Transverse colon (tissue), 4 donors: Measurements from ENCODE around the gene NR1D2. TPM values are rescaled to one million over a fixed set of nuclear protein-coding genes. Genes with fewer than 3 reads are reported as not detected.

ENCODE experiments used
- DNase-seq: peaks from one replicate; pipeline ENCODE4 v3.0.0-alpha.2; 2019
- H3K27ac ChIP-seq, 4 donors: fragments of 200-600 bp; sonication (generic); 2 replicates each; pipeline ENCODE4 v1.5.1; 2016 to 2018; ENCODE audit warnings: inconsistent platforms in 4 of 4
- H3K27me3 ChIP-seq: fragments of 200-600 bp; sonication (generic); 2 replicates; pipeline ENCODE4 v1.5.1; 2017; ENCODE audit warnings: inconsistent platforms
- H3K36me3 ChIP-seq, 4 donors: fragments of 200-600 bp; sonication (generic); 2 replicates each; pipeline ENCODE4 v1.5.1; 2017 to 2019; ENCODE audit warnings: inconsistent platforms in 4 of 4
- H3K4me1 ChIP-seq, 4 donors: fragments of 200-600 bp; sonication (generic); 2 replicates each; pipeline ENCODE4 v1.5.1; 2017 to 2020; ENCODE audit warnings: inconsistent platforms in 4 of 4
- H3K4me3 ChIP-seq, 4 donors: fragments of 200-600 bp; sonication (generic); 1 replicate in 1 of 4; 2 replicates in 3 of 4; pipeline versions ENCODE4 v1.5.1 to v1.6.1; 2017 to 2019; ENCODE audit warnings: inconsistent platforms in 4 of 4
- H3K9me3 ChIP-seq, 2 donors: fragments of 200-600 bp; sonication (generic); 2 replicates each; pipeline ENCODE4 v1.5.1; 2017 to 2019; ENCODE audit warnings: inconsistent platforms in 2 of 2
- EP300 ChIP-seq: sonication (generic); formaldehyde crosslinking; IDR thresholded peaks from one replicate; pipeline ENCODE4 v1.6.1; 2017; ENCODE audit warnings: antibody characterized with exemption, low read depth
- POLR2A ChIP-seq: fragments of 450-650 bp; IDR thresholded peaks from one replicate; pipeline ENCODE4 v1.6.1; 2016; ENCODE audit warnings: antibody characterized with exemption, mild to moderate bottlenecking, moderate library complexity
- POLR2AphosphoS5 ChIP-seq, 3 donors: sonication (generic); formaldehyde crosslinking; IDR thresholded peaks; one replicate each; pipeline ENCODE4 v1.6.1; 2016; ENCODE audit warnings: antibody characterized with exemption in 3 of 3
- WGBS, 2 donors: methylation state at CpG; one replicate each; pipeline ENCODE4 v1.1.5; 2018; ENCODE audit warnings: low coverage in 1 of 2; 5-methylcytosine and 5-hydroxymethylcytosine counted together
- in situ Hi-C, 4 donors: fragments of 200-750 bp; cut with MboI; loops; one replicate each; pipeline versions ENCODE4 v1.15.0 to v1.15.1; 2017; ENCODE audit warnings: low sequenced_read_pairs in 3 of 4, low pct_ligation_motif_present in 1 of 4, low pct_unique_long_range_greater_than_20kb in 1 of 4
- intact Hi-C: fragments of 100-400 bp; cut with DNase I; formaldehyde crosslinking; loops from one replicate; pipeline ENCODE4 v1.15.1; 2023; ENCODE audit warnings: low total_unique reads
- total RNA-seq, 4 donors: library from RNA; depleted of rRNA; stranded (reverse); fragments of >200 nt; gene quantifications; one replicate each; pipeline ENCODE4 v1.1.0, GENCODE V29; 2016
- TF ChIP-seq, protein P1 (sequence below), 5 experiments: fragments of 200-600 bp in 3 of 5; fragments of 450-650 bp in 2 of 5; sonication (generic) in 3 of 5; IDR thresholded peaks; 1 replicate in 2 of 5; 2 replicates in 3 of 5; pipeline ENCODE4 v1.5.1; 2016 to 2017; ENCODE audit warnings: antibody characterized with exemption in 5 of 5, inconsistent platforms in 3 of 5, mild to moderate bottlenecking in 2 of 5, moderate library complexity in 1 of 5

Gene NR1D2
- total RNA-seq, 4 donors from 2014 or later, result 21.9 to 34.8 (median 26.9) TPM

DNA sequence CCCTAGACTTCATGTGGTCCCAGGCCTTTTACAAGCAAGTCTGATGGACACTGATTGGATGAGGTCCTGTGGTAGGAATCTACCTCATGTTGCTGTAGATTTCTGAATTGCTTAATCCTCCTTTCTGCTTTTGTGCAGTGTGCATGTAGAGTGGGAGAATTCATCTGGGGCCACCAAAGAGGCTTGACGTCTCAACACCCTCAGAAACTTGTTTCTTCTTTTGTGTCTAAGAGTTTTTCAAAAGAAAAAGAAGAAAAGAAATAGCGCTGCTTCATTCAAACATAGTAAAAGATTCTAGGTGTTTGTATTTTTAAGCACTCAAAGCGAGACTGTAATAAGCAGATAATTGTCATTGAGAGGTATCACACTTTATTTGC, 46.2 kb downstream of the NR1D2 start:
- Histone ChIP-seq H3K9me3 (no peaks in the 10 kb centered on the region), H3K36me3 (no peaks in the 10 kb centered on the region), H3K27ac (peak overlapping the region in 2 of 4 donors; percentile 19 to 40), H3K27me3 (no peaks in the 10 kb centered on the region), H3K4me1 (peaks cover 4 to 21% (median 4%) of the 10 kb centered on the region in 4 donors), H3K4me3 (no peak overlapping the region)
- intact Hi-C loops, result loop anchor here (5.0 to 10.0 kb wide), 2 partner anchors 504 to 1614 kb away; partner anchors contain the start of gene THRB
- in situ Hi-C loops, result loop anchor here in 3 of 4 donors (10.0 to 25.0 kb wide), 3 partner anchors 244 to 696 kb away; no protein-coding TSS in a partner anchor
- no peak for TF ChIP-seq EP300
- TF ChIP-seq POLR2AphosphoS5 (IDR thresholded peaks at IDR 0.05), result no peak
- TF ChIP-seq, protein P1, sequence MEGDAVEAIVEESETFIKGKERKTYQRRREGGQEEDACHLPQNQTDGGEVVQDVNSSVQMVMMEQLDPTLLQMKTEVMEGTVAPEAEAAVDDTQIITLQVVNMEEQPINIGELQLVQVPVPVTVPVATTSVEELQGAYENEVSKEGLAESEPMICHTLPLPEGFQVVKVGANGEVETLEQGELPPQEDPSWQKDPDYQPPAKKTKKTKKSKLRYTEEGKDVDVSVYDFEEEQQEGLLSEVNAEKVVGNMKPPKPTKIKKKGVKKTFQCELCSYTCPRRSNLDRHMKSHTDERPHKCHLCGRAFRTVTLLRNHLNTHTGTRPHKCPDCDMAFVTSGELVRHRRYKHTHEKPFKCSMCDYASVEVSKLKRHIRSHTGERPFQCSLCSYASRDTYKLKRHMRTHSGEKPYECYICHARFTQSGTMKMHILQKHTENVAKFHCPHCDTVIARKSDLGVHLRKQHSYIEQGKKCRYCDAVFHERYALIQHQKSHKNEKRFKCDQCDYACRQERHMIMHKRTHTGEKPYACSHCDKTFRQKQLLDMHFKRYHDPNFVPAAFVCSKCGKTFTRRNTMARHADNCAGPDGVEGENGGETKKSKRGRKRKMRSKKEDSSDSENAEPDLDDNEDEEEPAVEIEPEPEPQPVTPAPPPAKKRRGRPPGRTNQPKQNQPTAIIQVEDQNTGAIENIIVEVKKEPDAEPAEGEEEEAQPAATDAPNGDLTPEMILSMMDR (IDR thresholded peaks at IDR 0.05), result no peak
- TF ChIP-seq POLR2A, result no peak
- DNase-seq, result no peak
- 80 to 90% methylated on average over 3 of the region's 3 CpGs for WGBS, 2 donors

DNA sequence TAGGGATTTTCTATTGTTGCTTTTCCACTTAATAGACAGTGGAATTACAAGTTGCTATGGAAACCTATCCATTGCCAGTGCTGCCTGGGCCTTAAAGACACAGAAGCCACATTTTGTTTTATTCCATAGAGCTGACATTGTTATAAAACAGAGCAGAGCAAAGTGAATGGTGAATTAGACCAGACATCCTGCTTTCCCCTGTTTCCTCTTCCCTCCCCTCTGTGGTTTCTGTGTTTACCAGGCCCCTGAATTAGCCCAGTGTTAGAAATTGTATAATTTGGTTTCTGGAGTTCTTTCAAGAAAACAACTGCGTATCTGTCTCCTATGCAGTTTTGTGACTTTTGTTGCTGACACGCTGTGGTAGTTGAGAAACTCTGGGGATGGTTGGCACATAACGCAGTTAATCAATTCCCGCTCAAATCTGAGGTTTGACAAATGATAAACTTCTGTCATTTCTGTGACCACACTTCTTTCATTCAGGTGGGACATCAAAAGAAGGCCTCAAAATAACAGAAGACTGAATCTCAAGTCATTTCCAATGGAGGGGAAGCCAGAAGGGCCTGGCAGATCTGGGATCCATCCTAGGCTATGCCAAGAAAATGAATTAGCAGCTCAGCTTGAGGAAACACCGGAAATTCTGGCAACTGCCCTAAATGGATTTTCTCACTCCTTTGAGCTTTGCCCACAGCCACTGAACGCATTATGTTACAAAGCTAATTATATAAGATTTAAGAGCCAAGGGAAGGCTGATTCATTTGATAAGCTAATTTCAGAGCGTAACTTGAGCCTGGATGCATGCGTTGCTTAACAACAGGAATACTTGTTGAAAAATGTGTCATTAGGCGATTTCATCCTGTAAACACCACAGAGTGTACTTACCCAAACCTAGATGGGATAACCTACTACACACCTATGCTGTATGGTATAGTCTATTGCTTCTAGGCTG, 46.9 kb downstream of the NR1D2 start:
- peak overlapping the region; percentile 19 to 44 (median 34) for H3K27ac ChIP-seq
- no peak overlapping the region for H3K4me3 ChIP-seq
- H3K4me1 ChIP-seq, result peaks cover 4 to 21% (median 4%) of the 10 kb centered on the region in 4 donors
- in situ Hi-C loops (loop anchor here in 3 of 4 donors (10.0 to 25.0 kb wide), 3 partner anchors 243 to 695 kb away; no protein-coding TSS in a partner anchor), intact Hi-C loops (loop anchor here (5.0 to 10.0 kb wide), 2 partner anchors 503 to 1615 kb away; partner anchors contain the start of gene THRB)
- TF ChIP-seq, protein P1 (IDR thresholded peaks at IDR 0.05), result no peak
- TF ChIP-seq POLR2AphosphoS5 (IDR thresholded peaks at IDR 0.05), result peak; percentile 24 to 74 (median 33)
- TF ChIP-seq POLR2A, result no peak
- no peak for DNase-seq
- no peaks in the 10 kb centered on the region for H3K9me3 ChIP-seq
- no peaks in the 10 kb centered on the region for H3K36me3 ChIP-seq
- no peaks in the 10 kb centered on the region for H3K27me3 ChIP-seq
- 62 to 71% methylated on average over 6 to 9 of the region's 9 CpGs for WGBS, 2 donors

DNA sequence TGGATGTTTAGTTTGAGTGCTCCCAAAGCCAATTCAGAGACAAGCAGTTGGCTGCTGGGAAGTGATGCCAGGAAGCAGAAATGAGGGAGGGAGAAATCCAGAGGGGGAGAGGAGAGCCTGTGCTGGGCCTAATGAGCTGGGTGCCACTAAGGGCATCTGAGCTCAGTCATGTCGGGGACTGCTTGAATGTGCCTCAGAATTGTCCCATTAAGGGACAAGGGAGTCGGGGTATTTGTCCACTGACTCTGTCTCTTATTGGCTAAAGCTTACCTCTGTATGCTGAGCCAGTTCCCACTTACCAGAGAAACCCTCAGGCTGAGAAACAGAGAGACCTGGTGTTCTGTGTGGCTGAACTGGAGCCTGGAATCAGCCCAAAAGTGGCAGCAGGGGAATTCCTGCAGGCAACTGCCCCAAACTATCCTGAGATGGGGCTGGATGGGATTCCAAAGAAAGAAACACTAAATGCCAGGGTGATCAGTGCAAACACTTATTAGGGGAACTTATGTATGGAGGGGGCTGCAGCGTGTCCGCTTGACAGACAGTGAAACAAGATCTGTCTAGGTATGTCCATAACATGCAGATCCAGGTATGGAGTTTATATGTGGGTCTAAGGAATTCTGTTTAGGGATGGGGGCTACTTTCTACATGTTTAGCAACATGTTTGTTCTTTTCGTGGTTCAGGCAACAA, 48.6 kb downstream of the NR1D2 start:
- peaks cover 4 to 21% (median 4%) of the 10 kb centered on the region in 4 donors for H3K4me1 ChIP-seq
- no peaks in the 10 kb centered on the region for H3K27me3 ChIP-seq
- no peak overlapping the region for H3K4me3 ChIP-seq
- peak overlapping the region in 3 of 4 donors; percentile 15 to 43 (median 36) for H3K27ac ChIP-seq
- TF ChIP-seq EP300, result no peak
- TF ChIP-seq, protein P1 (IDR thresholded peaks at IDR 0.05), result no peak
- no peak for TF ChIP-seq POLR2A
- TF ChIP-seq POLR2AphosphoS5 (IDR thresholded peaks at IDR 0.05), result no peak
- DNase-seq, result no peak
- in situ Hi-C loops (loop anchor here in 3 of 4 donors (10.0 to 25.0 kb wide), 3 partner anchors 241 to 694 kb away; no protein-coding TSS in a partner anchor), intact Hi-C loops (loop anchor here (5.0 to 10.0 kb wide), 2 partner anchors 501 to 1616 kb away; partner anchors contain the start of gene THRB)
- no peaks in the 10 kb centered on the region for H3K9me3 ChIP-seq
- H3K36me3 ChIP-seq, result no peaks in the 10 kb centered on the region
- 74% methylated on average over 5 of the region's 5 CpGs; no CpG with 5 or more reads in 1 of the 2 donors for WGBS, 2 donors

DNA sequence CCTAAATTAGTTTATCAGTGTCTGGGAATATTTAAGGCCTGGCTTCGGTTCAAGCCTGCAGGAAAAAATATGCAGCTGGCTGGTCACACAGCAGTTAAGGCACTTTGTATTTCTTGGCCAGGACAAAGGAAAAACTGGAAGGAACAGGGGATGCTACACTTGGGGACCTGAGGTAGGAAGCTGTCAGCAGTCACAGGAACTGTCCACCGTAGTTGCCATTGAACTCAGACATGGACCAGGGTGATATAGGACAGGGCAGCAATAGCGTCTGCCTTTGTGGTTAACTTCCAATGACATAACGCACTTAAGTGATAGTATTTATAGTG, 49.1 kb downstream of the NR1D2 start:
- Histone ChIP-seq H3K27me3 (no peaks in the 10 kb centered on the region), H3K36me3 (no peaks in the 10 kb centered on the region), H3K4me3 (no peak overlapping the region), H3K27ac (peak overlapping the region in 1 of 4 donors; percentile 43), H3K9me3 (no peaks in the 10 kb centered on the region), H3K4me1 (peaks cover 4 to 24% (median 4%) of the 10 kb centered on the region in 4 donors)
- no peak for TF ChIP-seq POLR2AphosphoS5 (IDR thresholded peaks at IDR 0.05)
- intact Hi-C loops, result loop anchor here (5.0 to 10.0 kb wide), 2 partner anchors 501 to 1617 kb away; partner anchors contain the start of gene THRB
- DNase-seq, result no peak
- in situ Hi-C loops, result loop anchor here in 3 of 4 donors (10.0 to 25.0 kb wide), 3 partner anchors 241 to 693 kb away; no protein-coding TSS in a partner anchor
- WGBS, 2 donors, result 79% methylated on average over 4 of the region's 4 CpGs; no CpG with 5 or more reads in 1 of the 2 donors
